Small intestine (tissue), 7 donors: Measurements from ENCODE around the gene NRCAM. TPM values are rescaled to one million over a fixed set of nuclear protein-coding genes. Genes with fewer than 3 reads are reported as not detected.
"Not testable (repeated sequence)": the region's sequence is repeated elsewhere in the genome, so short reads cannot be mapped to it uniquely, and the experiment has no call there.

ENCODE experiments used
- DNase-seq, 2 donors: peaks; one replicate each; pipeline versions ENCODE4 v3.0.0 to v3.0.0-alpha.2; 2013
- FAIRE-seq: peaks from 2 replicates; lab custom pipeline; 2012; peaks lifted over from hg19 to GRCh38; lab: Jason Lieb, UNC
- H3K27ac ChIP-seq, 3 donors: one replicate each; pipeline ENCODE4 v1.5.1; 2013; ENCODE audit warnings: low read length in 2 of 3, mild to moderate bottlenecking in 2 of 3, control low read depth in 1 of 3, inconsistent platforms in 1 of 3, low read depth in 1 of 3, moderate library complexity in 1 of 3
- H3K27me3 ChIP-seq, 3 donors: one replicate each; pipeline ENCODE4 v1.6.1; 2013; ENCODE audit warnings: low read length in 3 of 3, inconsistent platforms in 1 of 3; ENCODE audit not compliant: control insufficient read depth in 3 of 3, insufficient read depth in 3 of 3
- H3K36me3 ChIP-seq, 3 donors: one replicate each; pipeline ENCODE4 v1.6.1; 2013; ENCODE audit warnings: low read length in 3 of 3, inconsistent platforms in 1 of 3, low read depth in 1 of 3, mild to moderate bottlenecking in 1 of 3, moderate library complexity in 1 of 3; ENCODE audit not compliant: control insufficient read depth in 3 of 3, insufficient read depth in 2 of 3
- H3K4me1 ChIP-seq, 3 donors: one replicate each; pipeline ENCODE4 v1.6.1; 2013; ENCODE audit warnings: low read length in 2 of 3, inconsistent platforms in 1 of 3, low read depth in 1 of 3, mild to moderate bottlenecking in 1 of 3, moderate library complexity in 1 of 3; ENCODE audit not compliant: control insufficient read depth in 3 of 3, insufficient read depth in 2 of 3
- H3K4me3 ChIP-seq, 3 donors: one replicate each; pipeline ENCODE4 v1.5.1; 2013; ENCODE audit warnings: low read length in 3 of 3, control low read depth in 1 of 3, inconsistent platforms in 1 of 3, low read depth in 1 of 3, mild to moderate bottlenecking in 1 of 3, moderate library complexity in 1 of 3
- H3K9me3 ChIP-seq, 2 donors: one replicate each; pipeline ENCODE4 v1.6.1; 2013; ENCODE audit warnings: low read depth in 1 of 2, low read length in 1 of 2; ENCODE audit not compliant: control insufficient read depth in 2 of 2, insufficient read depth in 1 of 2
- WGBS, 3 donors: extraction: QIAGEN DNeasy Blood & Tissue Kit; methylation state at CpG; one replicate each; pipeline ENCODE4 v1.1.7; 2013; 5-methylcytosine and 5-hydroxymethylcytosine counted together
- polyA plus RNA-seq, 4 donors: library from polyadenylated mRNA; stranded (reverse) in 3 of 4; unstranded in 1 of 4; fragments of 200-250 nt in 3 of 4; fragments of 120-200 nt in 1 of 4; gene quantifications; one replicate each; pipeline versions ENCODE4 v1.2.1 to v1.2.3, GENCODE V29; 2013
- donor health status: healthy with polysubstance abuse.
- donor health status: control.
- donor health status: control.
- donor health status: Bipolar disorder and iron deficiency.
- donor health status: healthy.

The NRCAM gene
- polyA plus RNA-seq, 4 donors, result 0.27 to 6.8 (median 1.4) TPM

GRCh38 chr7:108467391-108467790 lies 11.2 kb upstream of the NRCAM start:
- no peaks in the 10 kb centered on the region for H3K36me3 ChIP-seq
- FAIRE-seq (no peak), DNase-seq (no peak)
- no peaks in the 10 kb centered on the region for H3K9me3 ChIP-seq
- no peak overlapping the region for H3K4me3 ChIP-seq
- 42 to 59% (median 50%) methylated on average over 2 of the region's 2 CpGs for WGBS, 3 donors
- H3K27me3 ChIP-seq, result no peaks in the 10 kb centered on the region
- H3K27ac ChIP-seq, result no peak overlapping the region
- no peaks in the 10 kb centered on the region for H3K4me1 ChIP-seq

- not testable (repeated sequence) for H3K36me3 ChIP-seq, H3K9me3 ChIP-seq, H3K4me3 ChIP-seq, H3K27ac ChIP-seq, FAIRE-seq, DNase-seq, H3K4me1 ChIP-seq, H3K27me3 ChIP-seq
- 68 to 88% (median 71%) methylated on average over 2 of the region's 2 CpGs for WGBS, 3 donors
Observed at GRCh38 chr7:108466322-108466721, 10.1 kb upstream of the NRCAM start.

- WGBS, 3 donors, result 92 to 97% (median 94%) methylated on average over 2 of the region's 2 CpGs
- FAIRE-seq, result no peak
- H3K4me1 ChIP-seq, result no peaks in the 10 kb centered on the region
Observed at GRCh38 chr7:108464743-108465142, 8.5 kb upstream of the NRCAM start.

GRCh38 chr7:108463613-108464012 lies 7.4 kb upstream of the NRCAM start:
- DNase-seq (no peak), FAIRE-seq (no peak)
- Histone ChIP-seq H3K27ac (no peak overlapping the region), H3K36me3 (no peaks in the 10 kb centered on the region), H3K27me3 (peaks cover 0 to 3% (median 3%) of the 10 kb centered on the region in 3 donors), H3K9me3 (no peaks in the 10 kb centered on the region), H3K4me3 (no peak overlapping the region), H3K4me1 (no peaks in the 10 kb centered on the region)
- WGBS, 3 donors, result 57 to 71% (median 61%) methylated on average over 2 of the region's 2 CpGs

More at GRCh38 chr7:108464743-108465142, 8.5 kb upstream of the NRCAM start:
- no peak for DNase-seq
- Histone ChIP-seq H3K4me3 (no peak overlapping the region), H3K36me3 (no peaks in the 10 kb centered on the region), H3K27ac (no peak overlapping the region), H3K27me3 (peaks cover 0 to 3% (median 0%) of the 10 kb centered on the region in 3 donors), H3K9me3 (no peaks in the 10 kb centered on the region)

GRCh38 chr7:108461840-108462239 lies 5.6 kb upstream of the NRCAM start:
- 58 to 79% (median 59%) methylated on average over 3 of the region's 3 CpGs for WGBS, 3 donors
- H3K36me3 ChIP-seq, result no peaks in the 10 kb centered on the region
- H3K27ac ChIP-seq, result no peak overlapping the region
- H3K9me3 ChIP-seq, result no peaks in the 10 kb centered on the region
- no peaks in the 10 kb centered on the region for H3K4me1 ChIP-seq
- H3K27me3 ChIP-seq, result peaks cover 4 to 18% (median 10%) of the 10 kb centered on the region in 3 donors
- FAIRE-seq (no peak), DNase-seq (no peak)
- H3K4me3 ChIP-seq, result no peak overlapping the region

GRCh38 chr7:108460964-108461363 lies 4.7 kb upstream of the NRCAM start:
- Histone ChIP-seq H3K4me1 (no peaks in the 10 kb centered on the region), H3K27me3 (peaks cover 10 to 21% (median 13%) of the 10 kb centered on the region in 3 donors), H3K4me3 (no peak overlapping the region), H3K36me3 (no peaks in the 10 kb centered on the region), H3K27ac (no peak overlapping the region), H3K9me3 (no peaks in the 10 kb centered on the region)
- no peak for FAIRE-seq
- 91 to 100% (median 91%) methylated on average over 1 of the region's 1 CpG for WGBS, 3 donors
- no peak for DNase-seq

GRCh38 chr7:108459922-108460551 lies 3.8 kb upstream of the NRCAM start:
- H3K4me1 ChIP-seq, result no peaks in the 10 kb centered on the region
- peaks cover 15 to 30% (median 16%) of the 10 kb centered on the region in 3 donors for H3K27me3 ChIP-seq
- H3K9me3 ChIP-seq, result no peaks in the 10 kb centered on the region
- FAIRE-seq (no peak), DNase-seq (peak in 1 of 2 donors; percentile 50)
- WGBS, 3 donors, result 53 to 54% (median 54%) methylated on average over 3 of the region's 3 CpGs
- no peak overlapping the region for H3K27ac ChIP-seq
- no peaks in the 10 kb centered on the region for H3K36me3 ChIP-seq
- H3K4me3 ChIP-seq, result no peak overlapping the region

GRCh38 chr7:108457871-108458270 lies 1.6 kb upstream of the NRCAM start:
- Histone ChIP-seq H3K27me3 (peaks cover 17 to 39% (median 20%) of the 10 kb centered on the region in 3 donors), H3K9me3 (no peaks in the 10 kb centered on the region), H3K4me3 (no peak overlapping the region), H3K4me1 (peaks cover 0 to 5% (median 0%) of the 10 kb centered on the region in 3 donors), H3K27ac (no peak overlapping the region), H3K36me3 (no peaks in the 10 kb centered on the region)
- no peak for DNase-seq
- no peak for FAIRE-seq
